ENCODE results near the gene DNAH6.
"Not testable (repeated sequence)": the region's sequence is repeated elsewhere in the genome, so short reads cannot be mapped to it uniquely, and the experiment has no call there.

DNAH6 gene

DNA sequence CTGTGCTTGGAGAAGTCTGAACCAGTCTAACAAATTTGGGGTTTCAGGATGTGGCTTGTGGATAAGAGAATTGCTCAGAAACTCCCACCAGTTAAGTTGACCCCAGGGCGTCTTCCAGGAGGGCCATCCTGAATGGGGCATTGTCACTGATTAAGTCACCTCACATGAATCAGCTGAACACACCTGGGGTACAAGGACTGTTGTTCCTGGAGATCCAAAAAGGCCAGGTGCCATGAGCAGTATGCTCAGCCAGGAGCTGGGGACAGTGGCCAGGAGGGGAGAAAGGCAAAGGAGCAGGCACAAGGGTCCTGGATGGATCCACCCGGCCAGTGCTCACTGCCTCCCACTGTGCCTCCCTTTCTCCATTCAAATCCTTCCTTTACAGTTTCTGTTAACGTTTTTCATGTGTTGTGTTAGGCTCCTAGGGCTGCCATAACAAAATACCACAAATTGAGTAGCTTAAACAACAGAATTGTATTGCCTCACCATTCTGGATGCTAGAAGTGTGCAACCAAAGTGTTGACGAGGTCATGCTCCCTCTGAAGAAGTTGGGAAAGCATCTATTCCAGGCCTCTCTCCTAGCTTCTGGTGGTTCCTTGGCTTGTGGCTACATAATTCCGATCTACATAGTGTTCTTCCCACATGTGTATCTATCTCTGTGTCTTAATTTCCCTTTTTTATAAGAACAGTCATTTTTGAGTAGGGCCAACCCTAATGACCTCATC, 331.2 kb downstream of the DNAH6 start:
- DNase-seq, result no peak

DNA sequence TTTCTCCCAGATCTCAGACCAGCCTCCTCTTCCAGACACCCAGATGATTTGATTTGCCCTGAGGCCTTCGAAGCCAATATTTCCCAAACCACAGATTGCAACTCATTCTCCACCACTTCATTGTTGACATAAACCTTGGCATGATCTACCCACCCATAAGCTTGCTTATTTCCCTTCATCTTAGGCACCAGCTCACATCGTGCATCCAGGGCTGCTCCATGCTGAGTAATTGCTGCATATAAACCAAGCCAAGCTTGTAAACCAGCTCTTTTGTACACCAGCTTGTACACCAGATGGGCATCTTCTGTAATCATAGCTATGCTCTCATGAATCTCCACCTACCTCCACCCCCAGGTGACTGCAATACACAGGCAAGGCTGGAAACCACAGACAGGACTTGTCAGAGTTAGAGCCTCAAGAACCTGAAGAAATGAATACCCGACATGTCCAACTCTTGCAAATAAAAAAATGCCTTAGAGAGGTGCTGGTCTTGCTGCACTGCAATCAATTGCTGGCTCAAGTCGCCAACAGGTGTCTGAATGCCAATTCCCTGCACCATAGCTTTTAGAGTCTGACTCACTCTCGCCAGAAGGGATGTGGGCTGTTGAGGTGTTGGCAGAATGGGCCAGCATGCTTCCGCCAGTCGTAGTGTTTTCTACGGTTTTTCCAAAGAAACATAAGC, 333.1 kb downstream of the DNAH6 start:
- DNase-seq, result no peak

DNA sequence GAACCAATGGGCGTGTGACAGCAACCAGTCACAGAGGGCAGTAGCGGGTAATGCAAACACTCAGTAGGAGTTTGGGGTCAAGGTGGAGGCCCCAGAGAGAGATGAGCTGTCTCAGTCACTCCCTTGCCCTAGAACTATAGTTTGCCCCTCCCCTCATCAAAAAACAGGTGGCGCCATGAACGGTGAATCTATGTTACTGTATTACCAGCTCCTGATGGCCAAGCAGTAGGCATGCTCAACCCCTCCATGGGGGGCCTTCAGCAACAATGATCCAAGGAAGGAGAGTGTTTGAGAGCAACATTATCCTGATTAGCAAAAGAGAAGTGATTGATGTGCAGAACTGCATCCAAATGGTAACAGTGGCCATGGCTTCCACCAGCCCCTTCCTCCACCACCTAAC, 334.2 kb downstream of the DNAH6 start:
- DNase-seq, result no peak

DNA sequence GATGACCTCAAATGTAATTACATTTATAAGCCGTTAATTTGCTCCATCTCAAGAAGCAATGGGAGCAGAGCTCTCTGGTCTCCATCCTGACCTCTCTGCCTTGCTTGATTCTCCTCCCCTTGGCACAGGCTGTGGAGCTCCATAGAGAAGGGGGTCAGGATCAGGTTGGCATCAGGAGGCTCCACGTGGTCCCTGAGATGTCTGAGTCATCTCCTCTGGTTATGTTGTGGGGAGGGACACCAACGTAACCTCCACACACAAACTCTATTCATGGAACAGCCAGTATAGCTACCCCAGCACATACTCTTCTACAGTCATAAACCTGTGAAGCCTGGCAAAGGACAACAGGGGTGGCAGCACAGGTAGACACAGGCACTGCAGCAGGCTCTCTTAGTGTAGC, 335.6 kb downstream of the DNAH6 start:
- no peak for DNase-seq

DNA sequence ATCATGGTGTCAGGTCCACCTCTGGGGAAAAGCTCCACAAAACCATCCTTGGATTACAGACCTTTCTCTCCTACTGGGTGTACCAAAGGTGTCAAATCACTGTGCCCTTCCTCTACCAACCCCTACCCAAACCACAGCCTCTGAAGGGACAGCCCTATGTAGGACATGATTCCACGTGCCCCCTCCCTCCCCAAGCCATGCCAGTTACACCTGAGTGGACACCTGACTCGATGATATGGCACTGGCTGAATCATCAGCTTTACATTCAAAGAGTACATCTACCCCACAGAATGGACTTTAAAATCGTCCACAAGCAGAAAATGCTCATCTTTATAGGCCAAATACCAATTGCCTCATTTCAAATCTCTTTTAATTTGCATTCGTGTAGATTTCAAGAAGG, 338.6 kb downstream of the DNAH6 start:
- DNase-seq, result no peak

DNA sequence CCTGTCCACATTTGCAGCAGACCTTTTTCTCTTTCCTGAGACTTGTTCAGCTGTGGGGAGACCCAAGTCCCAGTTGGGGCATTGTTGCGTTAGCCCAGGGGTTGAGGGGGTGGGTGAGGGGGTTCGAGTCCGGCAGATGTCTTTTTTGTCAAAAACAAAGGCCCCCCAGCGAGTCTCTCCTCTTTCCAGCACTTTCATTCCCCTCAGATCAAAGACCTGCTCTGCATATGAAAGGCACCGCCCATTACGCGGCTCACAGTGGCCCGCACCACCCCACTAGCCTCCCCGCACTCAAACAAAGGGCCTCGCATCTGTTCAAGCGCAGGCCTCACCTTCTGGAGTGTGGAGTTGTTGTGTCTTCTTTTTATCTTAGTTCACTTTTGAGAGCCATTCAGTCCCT, 339.4 kb downstream of the DNAH6 start:
- no peak for DNase-seq

DNA sequence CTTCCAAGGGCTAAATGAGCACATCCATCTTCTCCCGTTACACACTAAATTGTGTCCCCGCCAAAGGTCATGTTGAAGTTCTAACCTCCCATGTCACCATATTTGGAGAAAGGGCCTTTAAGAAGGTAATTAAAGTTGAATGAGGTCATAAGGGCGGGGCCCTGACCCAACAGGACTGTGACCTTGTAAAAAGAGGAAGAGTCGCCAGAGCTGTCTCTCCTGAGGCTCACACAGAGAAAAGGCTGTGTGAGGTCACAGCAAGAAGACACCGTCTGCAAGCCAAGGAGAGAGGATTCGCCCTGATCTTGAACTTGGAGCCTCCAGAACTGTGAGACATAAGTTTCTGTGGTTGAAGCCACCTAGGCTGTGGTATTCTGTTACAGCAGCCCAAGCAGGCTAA, 340.5 kb downstream of the DNAH6 start:
- peak; percentile 75 to 78 for DNase-seq

DNA sequence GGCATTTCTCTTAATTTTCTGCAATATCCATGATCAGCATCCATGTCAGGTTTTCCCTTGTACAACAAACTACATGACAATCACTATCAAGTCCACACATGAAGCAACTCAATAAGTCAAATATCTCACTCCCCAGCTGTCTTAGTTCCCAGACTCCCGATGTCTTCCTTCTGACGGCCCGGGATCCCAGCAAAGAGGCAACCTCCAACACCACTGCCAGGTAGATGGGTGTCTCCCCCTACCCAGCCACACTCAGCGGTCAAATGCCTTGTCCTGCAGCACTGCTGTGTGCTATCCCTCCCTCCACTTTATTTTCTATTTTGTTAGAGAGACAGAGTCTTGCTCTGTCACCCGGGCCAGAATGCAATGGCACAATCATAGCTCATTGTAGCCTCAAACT, 341.3 kb downstream of the DNAH6 start:
- DNase-seq, result no peak

DNA sequence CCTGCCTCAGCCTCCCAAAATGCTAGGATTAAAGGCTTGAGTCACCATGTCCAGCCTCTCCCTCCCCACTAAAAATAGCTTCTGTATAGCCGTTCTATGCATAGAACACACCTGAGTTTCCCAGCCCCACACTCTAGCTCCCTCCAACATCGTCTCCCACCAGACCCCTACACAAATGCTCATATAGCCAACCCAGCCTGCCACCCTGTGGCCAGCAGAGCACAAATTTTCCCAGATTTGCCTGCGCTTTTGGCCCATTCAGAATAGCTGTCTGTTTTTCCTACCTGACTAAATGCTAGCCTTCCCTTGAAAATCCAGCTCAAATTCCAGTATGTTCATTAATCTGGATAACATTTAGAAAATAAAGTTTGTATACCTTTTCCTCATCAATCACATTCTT, 341.8 kb downstream of the DNAH6 start:
- no peak for DNase-seq

DNA sequence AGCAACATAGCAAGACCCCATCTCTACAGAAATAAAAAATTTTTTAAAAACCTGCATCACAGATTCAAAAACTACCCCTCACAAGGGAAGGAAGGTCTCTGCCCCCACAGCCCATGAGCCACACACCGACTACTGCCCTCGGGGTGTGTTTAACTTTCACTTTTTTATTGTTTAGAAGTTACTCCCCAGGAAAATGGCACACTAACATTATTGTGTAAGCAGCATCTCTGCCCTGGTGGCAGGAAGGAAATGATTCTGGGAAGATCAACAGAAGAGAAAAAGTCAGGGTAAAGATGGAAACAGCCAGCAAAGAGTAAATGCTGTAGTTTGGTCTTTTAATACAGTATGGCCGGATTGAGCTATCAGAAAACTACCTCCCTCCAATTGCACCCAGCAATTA, 342.6 kb downstream of the DNAH6 start:
- peak; percentile 9 to 39 for DNase-seq

DNA sequence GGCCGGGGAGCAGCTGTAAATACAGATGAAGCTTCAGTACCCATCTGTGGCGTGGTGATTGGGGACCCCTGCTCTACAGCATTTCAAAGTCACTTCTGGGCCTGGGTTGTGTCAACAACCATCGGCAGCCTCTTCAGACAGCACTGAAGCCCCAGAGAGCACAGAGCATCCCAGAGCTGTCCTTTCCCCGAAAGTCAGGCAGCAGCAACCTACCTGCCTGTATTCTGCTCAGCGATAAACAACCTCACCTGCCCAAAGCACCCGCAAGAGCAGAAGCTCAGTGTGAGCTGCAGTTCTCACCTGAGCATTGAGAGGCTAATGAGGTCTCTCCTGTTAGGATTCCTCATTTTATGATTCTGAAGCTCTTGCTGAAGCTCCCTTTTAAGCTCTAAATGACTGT, 345.2 kb downstream of the DNAH6 start:
- DNase-seq, result no peak

DNA sequence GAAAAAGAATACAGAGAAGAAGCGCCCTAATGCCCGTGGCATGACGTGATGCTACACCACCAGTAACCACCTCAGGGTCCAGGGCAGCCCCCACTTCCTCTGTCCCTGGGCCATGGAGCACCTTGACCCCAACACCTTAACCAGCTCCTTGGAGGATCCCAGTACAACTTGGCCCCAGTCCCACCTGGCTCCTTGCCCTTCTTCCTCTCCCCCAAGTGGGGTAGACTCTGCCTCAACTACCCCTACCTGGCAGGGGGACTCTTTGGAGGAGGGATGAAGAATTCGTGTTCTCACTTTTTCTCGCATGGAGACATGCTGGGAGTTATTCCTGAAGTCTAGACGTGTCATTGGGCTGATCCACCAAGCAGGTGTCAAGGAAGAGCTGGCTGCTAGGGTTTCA, 345.7 kb downstream of the DNAH6 start:
- no peak for DNase-seq

DNA sequence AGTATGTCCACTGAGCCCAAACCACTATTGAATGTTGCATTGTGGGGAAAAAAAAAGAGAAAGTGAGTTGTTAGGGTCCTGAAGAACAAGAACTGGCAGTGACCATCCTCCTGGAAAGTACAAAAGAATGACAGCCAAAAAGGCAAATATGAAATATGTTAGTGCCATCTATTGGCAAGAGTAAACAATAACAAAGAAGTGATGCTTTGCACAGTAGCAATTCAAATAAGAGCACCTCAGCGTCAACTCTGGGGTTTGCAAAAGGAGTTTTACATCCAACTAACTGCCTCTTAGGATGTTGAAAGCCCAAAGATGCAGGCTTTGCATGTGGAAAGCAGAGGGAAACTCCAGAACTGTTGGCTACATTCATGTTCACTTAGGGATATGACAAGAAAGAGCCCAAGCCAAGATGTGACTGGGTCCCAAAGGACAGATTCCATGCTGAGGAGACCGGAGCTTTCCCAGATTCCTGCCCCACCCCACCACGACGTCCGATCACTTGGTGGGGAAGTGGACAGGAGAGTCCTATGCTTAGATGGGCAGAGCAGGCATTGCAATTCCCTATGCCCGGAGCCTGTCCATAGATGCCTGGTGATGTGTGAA, 349.0 kb downstream of the DNAH6 start:
- DNase-seq, result peak; percentile 45 to 55

DNA sequence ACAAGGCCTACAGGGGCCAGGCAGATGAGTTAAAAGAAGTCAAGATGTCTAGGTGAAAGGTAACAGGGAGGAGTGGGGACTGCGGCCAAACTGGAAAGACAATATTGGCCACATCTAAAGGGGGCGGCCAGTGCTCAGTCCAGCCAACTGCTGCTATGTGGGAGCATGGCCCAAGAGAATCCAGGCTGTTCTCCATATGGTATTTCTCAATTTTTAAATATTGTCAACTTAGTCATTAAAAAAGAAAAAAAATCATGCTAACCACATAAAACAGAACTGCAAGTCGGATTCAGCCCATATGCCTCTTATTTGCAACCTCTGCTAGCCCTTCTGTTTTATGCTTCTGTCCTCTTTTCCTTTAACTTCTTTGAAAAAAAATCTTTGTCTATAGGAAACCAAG, 349.8 kb downstream of the DNAH6 start:
- DNase-seq, result no peak

DNA sequence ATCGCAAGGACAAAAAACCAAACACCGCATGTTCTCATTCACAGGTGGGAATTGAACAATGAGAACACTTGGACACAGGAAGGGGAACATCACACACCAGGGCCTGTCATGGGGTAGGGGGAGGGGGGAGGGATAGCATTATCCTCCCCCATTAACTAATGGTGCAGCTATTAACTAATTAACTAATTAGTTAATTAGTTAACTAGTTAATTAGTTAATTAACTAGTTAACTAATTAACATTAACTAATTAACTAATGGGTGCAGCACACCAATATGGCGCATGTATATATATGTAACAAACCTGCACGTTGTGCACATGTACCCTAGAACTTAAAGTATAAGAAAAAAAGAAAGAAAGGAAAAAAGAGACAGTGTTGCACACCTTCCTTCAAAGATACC, 352.0 kb downstream of the DNAH6 start:
- not testable (repeated sequence) for DNase-seq
